ENCODE results near the gene RHCG.

DNA sequence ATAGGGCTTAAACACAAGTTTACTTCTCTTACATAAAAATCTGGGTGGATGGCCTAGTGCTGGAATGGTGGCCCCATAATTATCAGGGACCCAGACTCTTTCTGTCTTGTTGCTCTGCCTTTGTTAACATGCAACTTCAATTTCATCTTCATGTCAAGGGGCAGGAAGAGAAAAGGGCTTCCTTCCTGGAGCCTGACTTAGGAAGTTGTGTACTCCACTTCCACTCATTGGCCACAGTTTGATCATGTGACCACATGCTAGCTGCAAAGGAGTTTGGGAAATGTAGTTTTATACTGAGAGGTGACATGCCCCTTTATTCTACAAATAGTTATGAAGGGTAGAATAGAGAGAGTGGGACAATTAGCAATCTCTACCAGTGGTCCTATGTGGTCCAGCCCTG is 39.3 kb downstream of the RHCG start:
- TF ChIP-seq, protein P1, sequence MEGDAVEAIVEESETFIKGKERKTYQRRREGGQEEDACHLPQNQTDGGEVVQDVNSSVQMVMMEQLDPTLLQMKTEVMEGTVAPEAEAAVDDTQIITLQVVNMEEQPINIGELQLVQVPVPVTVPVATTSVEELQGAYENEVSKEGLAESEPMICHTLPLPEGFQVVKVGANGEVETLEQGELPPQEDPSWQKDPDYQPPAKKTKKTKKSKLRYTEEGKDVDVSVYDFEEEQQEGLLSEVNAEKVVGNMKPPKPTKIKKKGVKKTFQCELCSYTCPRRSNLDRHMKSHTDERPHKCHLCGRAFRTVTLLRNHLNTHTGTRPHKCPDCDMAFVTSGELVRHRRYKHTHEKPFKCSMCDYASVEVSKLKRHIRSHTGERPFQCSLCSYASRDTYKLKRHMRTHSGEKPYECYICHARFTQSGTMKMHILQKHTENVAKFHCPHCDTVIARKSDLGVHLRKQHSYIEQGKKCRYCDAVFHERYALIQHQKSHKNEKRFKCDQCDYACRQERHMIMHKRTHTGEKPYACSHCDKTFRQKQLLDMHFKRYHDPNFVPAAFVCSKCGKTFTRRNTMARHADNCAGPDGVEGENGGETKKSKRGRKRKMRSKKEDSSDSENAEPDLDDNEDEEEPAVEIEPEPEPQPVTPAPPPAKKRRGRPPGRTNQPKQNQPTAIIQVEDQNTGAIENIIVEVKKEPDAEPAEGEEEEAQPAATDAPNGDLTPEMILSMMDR (IDR thresholded peaks at IDR 0.05; ENCODE audit: low read length): no peak
- TF ChIP-seq EZH2 (IDR thresholded peaks at IDR 0.05; ENCODE audit: borderline replicate concordance, low read length): no peak

All from OCI-LY1 (cell line).